GM19463 (cell line): Measurements from ENCODE around the gene ARHGAP40.
"Not testable (repeated sequence)": the region's sequence is repeated elsewhere in the genome, so short reads cannot be mapped to it uniquely, and the experiment has no call there.

Experiments used
- ATAC-seq: cut with Tn5 transposase; IDR thresholded peaks from one replicate; pipeline ENCODE4 v1.9.1; 2021; ENCODE audit warnings: mild to moderate bottlenecking, moderate library complexity; ENCODE audit not compliant: unreplicated experiment

The ARHGAP40 gene

GRCh38 chr20:38586181-38586525, 15.5 kb upstream of the ARHGAP40 start:
- ATAC-seq, result no peak

- ATAC-seq, result no peak
Measured at GRCh38 chr20:38588303-38588702, 13.3 kb upstream of the ARHGAP40 start.

- ATAC-seq, result no peak
Measured at GRCh38 chr20:38589351-38589750, 12.3 kb upstream of the ARHGAP40 start.

GRCh38 chr20:38589967-38590675, 11.5 kb upstream of the ARHGAP40 start:
- no peak for ATAC-seq

GRCh38 chr20:38590676-38591473, 10.7 kb upstream of the ARHGAP40 start:
- ATAC-seq, result no peak

- no peak for ATAC-seq
Measured at GRCh38 chr20:38591474-38592410, 9.9 kb upstream of the ARHGAP40 start.

GRCh38 chr20:38592411-38592790, 9.2 kb upstream of the ARHGAP40 start:
- not testable (repeated sequence) for ATAC-seq

- not testable (repeated sequence) for ATAC-seq
Measured at GRCh38 chr20:38594281-38594680, 7.3 kb upstream of the ARHGAP40 start.

GRCh38 chr20:38595886-38596285, 5.7 kb upstream of the ARHGAP40 start:
- not testable (repeated sequence) for ATAC-seq

GRCh38 chr20:38599410-38599882, 2.2 kb upstream of the ARHGAP40 start:
- no peak for ATAC-seq

- no peak for ATAC-seq
Measured at GRCh38 chr20:38600057-38600456, 1.6 kb upstream of the ARHGAP40 start.

- ATAC-seq, result no peak
Measured at GRCh38 chr20:38602185-38602581, 574 bp downstream of the ARHGAP40 start.

- ATAC-seq, result no peak
Measured at GRCh38 chr20:38603286-38603685, 1.7 kb downstream of the ARHGAP40 start.

- no peak for ATAC-seq
Measured at GRCh38 chr20:38604873-38605303, 3.3 kb downstream of the ARHGAP40 start.

- no peak for ATAC-seq
Measured at GRCh38 chr20:38607351-38607750, 5.7 kb downstream of the ARHGAP40 start.

GRCh38 chr20:38608188-38608587, 6.6 kb downstream of the ARHGAP40 start:
- no peak for ATAC-seq

- ATAC-seq, result no peak
Measured at GRCh38 chr20:38609815-38610214, 8.2 kb downstream of the ARHGAP40 start.

- no peak for ATAC-seq
Measured at GRCh38 chr20:38610521-38610920, 8.9 kb downstream of the ARHGAP40 start.

- no peak for ATAC-seq
Measured at GRCh38 chr20:38612751-38613515, 11.3 kb downstream of the ARHGAP40 start.

GRCh38 chr20:38615283-38615682, 13.7 kb downstream of the ARHGAP40 start:
- no peak for ATAC-seq
